ENCODE results near the gene MPHOSPH10.
"Not testable (repeated sequence)": the region's sequence is repeated elsewhere in the genome, so short reads cannot be mapped to it uniquely, and the experiment has no call there.

The MPHOSPH10 gene

GRCh38 chr2:71130152-71130904 lies at the start of gene MPHOSPH10, which contains the start of gene MCEE:
TSS of gene MPHOSPH10 (plus strand) at chr2:71130634. CDS start at chr2:71130666, 32 bp downstream.
TSS of gene MCEE (minus strand) at chr2:71130229. CDS start at chr2:71130219, 10 bp downstream.
- DNase-seq = peak; percentile 67

- DNase-seq = no peak
These were observed 47.8 kb upstream of the MPHOSPH10 start for GRCh38 chr2:71082402-71083252.

GRCh38 chr2:71083297-71083696 lies 47.1 kb upstream of the MPHOSPH10 start:
- DNase-seq = not testable (repeated sequence)

DNA sequence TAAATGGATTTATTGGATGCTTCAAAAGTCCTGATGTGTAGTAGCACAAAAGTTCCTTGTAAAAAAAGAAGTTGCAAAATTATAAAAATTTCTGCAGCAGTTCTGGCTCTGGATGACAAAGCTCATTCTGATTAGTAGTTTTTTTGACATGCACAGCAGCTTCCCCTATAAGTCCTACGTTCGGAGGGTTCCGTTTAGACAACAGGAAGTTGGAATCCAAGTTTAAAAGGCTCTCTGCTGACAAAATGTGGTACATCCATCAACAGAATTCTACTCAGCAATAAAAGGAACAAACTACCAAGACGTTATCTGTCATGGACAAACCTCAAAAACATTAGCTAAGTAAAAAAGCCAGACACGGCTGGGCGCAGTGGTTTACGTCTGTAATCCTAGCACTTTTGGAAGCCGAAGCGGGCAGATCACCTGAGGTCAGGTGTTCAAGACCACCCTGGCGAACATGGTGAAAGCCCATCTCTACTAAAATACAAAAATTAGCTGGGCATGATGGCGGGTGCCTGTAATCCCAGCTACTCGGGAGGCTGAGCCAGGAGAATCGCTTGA lies 46.6 kb upstream of the MPHOSPH10 start:
- not testable (repeated sequence) for DNase-seq

DNA sequence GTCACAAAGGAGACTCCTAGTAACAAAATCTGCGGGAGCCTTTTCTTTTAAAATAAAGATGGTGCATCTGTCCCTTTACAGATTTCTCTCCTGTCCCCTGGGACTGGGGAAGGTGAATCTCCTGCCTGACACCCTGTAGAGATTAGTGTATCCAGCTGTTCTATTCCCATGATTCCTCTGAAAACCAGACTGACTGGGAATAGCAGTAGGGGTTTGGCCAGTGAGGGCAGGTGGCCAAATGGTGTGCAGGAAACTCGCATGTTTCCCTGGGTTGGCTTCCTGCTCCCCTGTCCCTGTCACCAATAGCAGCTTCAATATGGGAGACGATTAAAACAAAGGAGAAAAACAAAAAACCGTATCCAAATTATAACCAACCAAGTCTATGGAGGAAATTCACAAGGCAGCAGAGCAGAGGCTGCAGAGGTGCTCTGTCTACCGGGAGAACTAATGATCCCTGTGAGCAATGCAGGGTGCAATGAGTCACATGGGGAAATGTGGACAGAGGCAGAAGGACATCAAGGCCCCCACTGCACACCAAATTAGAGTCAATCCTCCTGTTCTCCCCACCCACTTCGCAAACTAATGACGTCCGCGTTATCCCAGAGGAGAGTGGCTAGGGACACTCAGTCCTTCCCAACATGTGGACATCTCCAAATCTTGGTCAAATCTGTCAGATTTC lies 45.0 kb upstream of the MPHOSPH10 start:
- DNase-seq = not testable (repeated sequence)

DNA sequence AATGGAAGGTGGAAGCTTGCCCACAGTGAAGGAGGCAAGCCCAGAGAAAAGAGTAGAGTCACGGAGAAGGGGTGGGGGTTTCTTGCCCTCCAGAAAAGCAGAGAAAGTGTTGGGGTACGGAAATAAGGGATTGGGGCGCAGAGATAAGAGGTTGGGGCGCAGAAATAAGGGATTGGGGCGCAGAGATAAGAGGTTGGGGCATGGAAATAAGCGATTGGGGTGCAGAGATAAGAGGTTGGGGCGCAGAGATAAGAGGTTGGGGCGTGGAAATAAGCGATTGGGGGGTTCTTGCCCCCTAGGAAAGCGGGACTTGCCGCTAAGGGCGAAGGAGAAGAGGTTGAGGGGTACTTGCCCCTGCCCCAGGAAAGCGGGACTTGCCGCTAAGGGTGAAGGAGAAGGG lies 41.0 kb upstream of the MPHOSPH10 start:
- not testable (repeated sequence) for DNase-seq

GRCh38 chr2:71091808-71092207 lies 38.6 kb upstream of the MPHOSPH10 start:
- DNase-seq = not testable (repeated sequence)

DNA sequence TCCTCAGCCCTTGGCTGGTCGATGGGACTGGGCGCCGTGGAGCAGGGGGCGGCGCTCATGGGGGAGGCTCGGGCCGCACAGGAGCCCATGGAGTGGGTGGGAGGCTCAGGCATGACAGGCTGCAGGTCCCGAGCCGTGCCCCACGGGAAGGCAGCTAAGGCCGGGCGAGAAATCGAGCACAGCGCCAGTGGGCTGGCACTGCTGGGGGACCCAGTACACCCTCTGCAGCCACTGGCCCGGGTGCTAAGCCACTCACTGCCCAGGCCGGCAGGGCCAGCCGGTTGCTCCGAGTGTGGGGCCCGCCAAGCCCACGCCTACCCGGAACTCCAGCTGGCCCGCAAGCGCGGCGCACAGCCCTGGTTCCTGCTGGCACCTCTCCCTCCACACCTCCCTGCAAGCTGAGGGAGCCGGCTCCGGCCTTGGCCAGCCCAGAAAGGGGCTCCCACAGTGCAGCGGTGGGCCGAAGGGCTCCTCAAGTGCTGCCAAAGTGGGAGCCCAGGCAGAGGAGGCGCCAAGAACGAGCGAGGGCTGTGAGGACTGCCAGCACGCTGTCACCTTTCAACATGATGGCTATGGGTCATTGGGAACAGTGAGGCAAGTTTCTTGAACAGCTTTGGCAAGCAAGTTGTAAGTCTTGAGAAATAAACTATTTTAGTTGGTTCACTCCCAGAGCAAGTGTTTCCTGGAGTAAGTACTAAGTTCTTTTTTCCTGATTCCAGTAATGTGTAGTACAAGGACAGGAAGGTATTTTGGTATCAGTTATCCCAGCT lies 37.8 kb upstream of the MPHOSPH10 start:
- DNase-seq = not testable (repeated sequence)

DNA sequence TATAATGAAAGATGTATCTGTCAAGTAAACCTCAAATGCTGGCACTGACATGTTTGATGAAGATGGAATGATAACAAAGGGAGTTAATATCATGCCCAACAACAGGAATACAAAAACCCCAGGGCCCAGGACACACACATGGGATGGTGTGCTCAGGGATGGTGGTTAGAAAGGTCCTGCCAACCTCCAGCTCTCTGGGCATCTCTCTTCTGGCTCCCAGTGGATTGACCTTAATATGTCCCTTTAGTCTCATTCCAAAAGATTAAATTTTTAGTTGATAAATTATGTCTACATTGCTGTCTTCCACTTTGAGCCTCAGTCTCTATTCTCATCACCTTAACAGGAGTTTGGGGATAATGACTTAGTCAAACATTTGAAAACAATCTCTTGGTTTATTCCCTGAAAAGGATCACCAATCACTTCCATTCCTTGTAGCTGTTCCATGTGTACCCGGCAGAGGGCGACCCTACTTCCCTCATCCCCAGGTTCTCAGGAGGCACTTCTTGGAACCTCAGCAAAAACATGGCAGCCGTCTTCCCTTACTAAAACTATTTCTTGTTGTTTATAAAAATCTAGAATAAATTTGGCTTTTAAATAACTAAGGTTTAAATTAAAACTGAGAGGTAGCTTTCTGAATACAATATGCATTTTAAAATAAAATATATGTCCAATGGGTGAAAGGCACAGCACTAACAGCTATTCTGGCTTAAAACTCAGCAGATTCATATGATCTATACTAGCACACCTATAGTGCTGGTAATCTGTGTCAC lies 30.1 kb upstream of the MPHOSPH10 start:
- no peak for DNase-seq

GRCh38 chr2:71101656-71102055 lies 28.8 kb upstream of the MPHOSPH10 start:
- DNase-seq = no peak

- no peak for DNase-seq
These were observed 27.3 kb upstream of the MPHOSPH10 start for GRCh38 chr2:71102981-71103681.

GRCh38 chr2:71103809-71104208 lies 26.6 kb upstream of the MPHOSPH10 start:
- no peak for DNase-seq

- not testable (repeated sequence) for DNase-seq
These were observed 24.0 kb upstream of the MPHOSPH10 start for GRCh38 chr2:71106463-71106862.

DNA sequence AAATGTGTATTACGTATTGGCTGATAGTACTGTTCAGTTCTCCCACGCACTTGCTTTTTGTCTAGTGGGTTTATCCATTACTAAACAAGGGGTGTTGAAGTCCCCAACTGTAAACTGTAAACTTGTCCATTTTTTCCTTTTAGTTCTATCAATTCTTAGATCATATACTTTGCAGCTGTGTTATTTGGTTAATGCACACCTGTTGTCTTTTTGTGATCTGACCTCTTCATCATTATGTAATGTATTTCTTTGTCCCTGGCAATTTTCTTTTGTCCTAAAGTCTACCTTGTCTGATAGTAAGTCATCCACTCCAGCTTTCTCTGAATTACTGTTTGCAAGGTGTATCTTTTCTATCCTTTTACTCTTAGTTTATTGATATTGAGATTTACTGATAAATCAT lies 22.3 kb upstream of the MPHOSPH10 start:
- DNase-seq = no peak

GRCh38 chr2:71113843-71114242 lies 16.6 kb upstream of the MPHOSPH10 start:
- no peak for DNase-seq

DNA sequence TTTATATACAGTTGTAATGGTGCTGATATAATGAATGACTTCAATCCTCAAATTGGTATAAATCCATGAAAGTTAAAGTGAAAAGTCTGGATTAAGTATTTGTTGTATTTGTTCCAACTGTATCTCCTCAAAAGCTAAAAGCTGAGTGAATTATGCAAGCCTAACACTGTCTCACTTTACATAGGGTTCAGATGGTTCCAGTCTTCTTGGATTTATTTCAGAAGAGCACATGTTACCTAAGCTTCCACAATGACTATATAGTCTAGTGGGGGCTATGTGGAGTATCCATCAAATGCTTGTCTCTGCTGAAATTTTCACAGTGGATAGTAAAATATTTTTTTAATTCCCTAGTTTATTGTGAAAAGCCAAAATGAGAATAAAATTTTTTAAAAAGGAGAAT lies 13.4 kb upstream of the MPHOSPH10 start:
- DNase-seq = no peak

- DNase-seq = no peak
These were observed 10.2 kb upstream of the MPHOSPH10 start for GRCh38 chr2:71120195-71120594.

DNA sequence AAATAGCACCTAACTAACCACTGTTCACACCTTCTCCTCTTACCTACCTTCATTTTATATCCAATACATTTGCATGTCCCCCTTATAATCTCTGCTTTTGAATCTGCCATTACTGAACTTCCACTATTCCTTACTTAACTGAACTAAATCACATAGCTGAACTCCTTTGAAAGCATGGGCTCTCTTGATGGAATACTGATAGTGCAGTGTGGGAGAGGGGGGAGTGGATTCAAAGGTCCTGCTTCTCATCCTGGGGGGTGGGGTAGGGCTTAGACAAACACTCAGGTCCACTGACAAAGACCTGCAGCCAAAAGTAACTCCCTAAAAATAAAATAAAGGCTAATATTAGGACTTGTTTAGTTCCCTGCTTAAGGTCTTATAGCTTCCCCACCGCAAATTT lies 9.0 kb upstream of the MPHOSPH10 start:
- DNase-seq = no peak

- DNase-seq = no peak
These were observed 7.8 kb upstream of the MPHOSPH10 start for GRCh38 chr2:71122387-71123298.
